ENCODE data around the gene ZC3H14. TPM values are rescaled to one million over a fixed set of nuclear protein-coding genes. Genes with fewer than 3 reads are reported as not detected.

The ZC3H14 gene
- total and polyA plus RNA-seq, 4 donors: 22.4 to 54.5 (median 31.7) TPM

- Histone ChIP-seq H3K9me3 (ENCODE audit: control insufficient read depth in 4 of 4, low read length in 3 of 4) (no peaks in the 10 kb centered on the region), H3K36me3 (ENCODE audit: control insufficient read depth in 4 of 4, insufficient read depth in 3 of 4, low read depth in 1 of 4, low read length in 3 of 4) (no peaks in the 10 kb centered on the region), H3K9ac (ENCODE audit: low read depth in 1 of 2, low read length in 2 of 2) (no peak overlapping the region), H3K4me3 (ENCODE audit: low read depth in 1 of 3, low read length in 3 of 3) (no peak overlapping the region), H3K4me1 (ENCODE audit: control insufficient read depth in 4 of 4, insufficient read depth in 4 of 4, low read length in 3 of 4) (no peaks in the 10 kb centered on the region), H3K27me3 (ENCODE audit: control insufficient read depth in 4 of 4, insufficient read depth in 4 of 4, low read length in 3 of 4) (no peaks in the 10 kb centered on the region), H3K27ac (ENCODE audit: low read depth in 1 of 2, low read length in 2 of 2) (no peak overlapping the region)
- TF ChIP-seq HNF4G (IDR thresholded peaks at IDR 0.05) (no peak), YY1 (IDR thresholded peaks at IDR 0.05) (no peak), GABPA (IDR thresholded peaks at IDR 0.05 in 1 of 2, conservative IDR thresholded peaks at IDR 0.05 in 1 of 2) (no peak), JUND (IDR thresholded peaks at IDR 0.05) (no peak), NR2F2 (IDR thresholded peaks at IDR 0.05) (no peak), FOXA1 (IDR thresholded peaks at IDR 0.05) (no peak), SP1 (IDR thresholded peaks at IDR 0.05) (no peak), RAD21 (IDR thresholded peaks at IDR 0.05) (no peak), CTCF (IDR thresholded peaks at IDR 0.05; ENCODE audit: low read depth, low read length, missing input control) (no peak), FOXA2 (IDR thresholded peaks at IDR 0.05) (no peak), TAF1 (conservative IDR thresholded peaks at IDR 0.05) (no peak), EGR1 (IDR thresholded peaks at IDR 0.05; ENCODE audit: low read depth in 2 of 2) (no peak), RXRA (IDR thresholded peaks at IDR 0.05) (no peak), HNF4A (conservative IDR thresholded peaks at IDR 0.05) (no peak)
- TF ChIP-seq, protein P1, sequence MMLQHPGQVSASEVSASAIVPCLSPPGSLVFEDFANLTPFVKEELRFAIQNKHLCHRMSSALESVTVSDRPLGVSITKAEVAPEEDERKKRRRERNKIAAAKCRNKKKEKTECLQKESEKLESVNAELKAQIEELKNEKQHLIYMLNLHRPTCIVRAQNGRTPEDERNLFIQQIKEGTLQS (IDR thresholded peaks at IDR 0.05): no peak
- TF ChIP-seq, protein P2, sequence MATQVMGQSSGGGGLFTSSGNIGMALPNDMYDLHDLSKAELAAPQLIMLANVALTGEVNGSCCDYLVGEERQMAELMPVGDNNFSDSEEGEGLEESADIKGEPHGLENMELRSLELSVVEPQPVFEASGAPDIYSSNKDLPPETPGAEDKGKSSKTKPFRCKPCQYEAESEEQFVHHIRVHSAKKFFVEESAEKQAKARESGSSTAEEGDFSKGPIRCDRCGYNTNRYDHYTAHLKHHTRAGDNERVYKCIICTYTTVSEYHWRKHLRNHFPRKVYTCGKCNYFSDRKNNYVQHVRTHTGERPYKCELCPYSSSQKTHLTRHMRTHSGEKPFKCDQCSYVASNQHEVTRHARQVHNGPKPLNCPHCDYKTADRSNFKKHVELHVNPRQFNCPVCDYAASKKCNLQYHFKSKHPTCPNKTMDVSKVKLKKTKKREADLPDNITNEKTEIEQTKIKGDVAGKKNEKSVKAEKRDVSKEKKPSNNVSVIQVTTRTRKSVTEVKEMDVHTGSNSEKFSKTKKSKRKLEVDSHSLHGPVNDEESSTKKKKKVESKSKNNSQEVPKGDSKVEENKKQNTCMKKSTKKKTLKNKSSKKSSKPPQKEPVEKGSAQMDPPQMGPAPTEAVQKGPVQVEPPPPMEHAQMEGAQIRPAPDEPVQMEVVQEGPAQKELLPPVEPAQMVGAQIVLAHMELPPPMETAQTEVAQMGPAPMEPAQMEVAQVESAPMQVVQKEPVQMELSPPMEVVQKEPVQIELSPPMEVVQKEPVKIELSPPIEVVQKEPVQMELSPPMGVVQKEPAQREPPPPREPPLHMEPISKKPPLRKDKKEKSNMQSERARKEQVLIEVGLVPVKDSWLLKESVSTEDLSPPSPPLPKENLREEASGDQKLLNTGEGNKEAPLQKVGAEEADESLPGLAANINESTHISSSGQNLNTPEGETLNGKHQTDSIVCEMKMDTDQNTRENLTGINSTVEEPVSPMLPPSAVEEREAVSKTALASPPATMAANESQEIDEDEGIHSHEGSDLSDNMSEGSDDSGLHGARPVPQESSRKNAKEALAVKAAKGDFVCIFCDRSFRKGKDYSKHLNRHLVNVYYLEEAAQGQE (IDR thresholded peaks at IDR 0.05): no peak
- TF ChIP-seq, protein P3, sequence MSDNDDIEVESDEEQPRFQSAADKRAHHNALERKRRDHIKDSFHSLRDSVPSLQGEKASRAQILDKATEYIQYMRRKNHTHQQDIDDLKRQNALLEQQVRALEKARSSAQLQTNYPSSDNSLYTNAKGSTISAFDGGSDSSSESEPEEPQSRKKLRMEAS (IDR thresholded peaks at IDR 0.05): no peak
- TF ChIP-seq, protein P4, sequence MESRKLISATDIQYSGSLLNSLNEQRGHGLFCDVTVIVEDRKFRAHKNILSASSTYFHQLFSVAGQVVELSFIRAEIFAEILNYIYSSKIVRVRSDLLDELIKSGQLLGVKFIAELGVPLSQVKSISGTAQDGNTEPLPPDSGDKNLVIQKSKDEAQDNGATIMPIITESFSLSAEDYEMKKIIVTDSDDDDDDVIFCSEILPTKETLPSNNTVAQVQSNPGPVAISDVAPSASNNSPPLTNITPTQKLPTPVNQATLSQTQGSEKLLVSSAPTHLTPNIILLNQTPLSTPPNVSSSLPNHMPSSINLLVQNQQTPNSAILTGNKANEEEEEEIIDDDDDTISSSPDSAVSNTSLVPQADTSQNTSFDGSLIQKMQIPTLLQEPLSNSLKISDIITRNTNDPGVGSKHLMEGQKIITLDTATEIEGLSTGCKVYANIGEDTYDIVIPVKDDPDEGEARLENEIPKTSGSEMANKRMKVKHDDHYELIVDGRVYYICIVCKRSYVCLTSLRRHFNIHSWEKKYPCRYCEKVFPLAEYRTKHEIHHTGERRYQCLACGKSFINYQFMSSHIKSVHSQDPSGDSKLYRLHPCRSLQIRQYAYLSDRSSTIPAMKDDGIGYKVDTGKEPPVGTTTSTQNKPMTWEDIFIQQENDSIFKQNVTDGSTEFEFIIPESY (IDR thresholded peaks at IDR 0.05): no peak
- DNase-seq (ENCODE audit: low spot score): no peak
- WGBS: 58% methylated on average over 3 of the region's 3 CpGs
These were observed 68.3 kb downstream of the ZC3H14 start for GRCh38 chr14:88631091-88631490.
